Fibroblast of lung (primary cell): ENCODE data around the gene UBE2K. TPM values are rescaled to one million over a fixed set of nuclear protein-coding genes. Genes with fewer than 3 reads are reported as not detected.

ENCODE experiments used
- DNase-seq, 2 donors: peaks; one replicate each; pipeline versions ENCODE4 v3.0.0 to v3.0.0-alpha.2; 2010; ENCODE audit warnings: low read depth in 2 of 2
- H2AFZ ChIP-seq: 2 replicates; pipeline ENCODE4 v1.5.1; 2012; ENCODE audit warnings: low read length, control low read depth, inconsistent platforms
- H3K27ac ChIP-seq: 2 replicates; pipeline ENCODE4 v1.5.1; 2011; ENCODE audit warnings: low read length, control low read depth; ENCODE audit not compliant: insufficient read depth
- H3K27me3 ChIP-seq: 2 replicates; pipeline ENCODE4 v1.5.1; 2011; ENCODE audit warnings: mild to moderate bottlenecking, low read length; ENCODE audit not compliant: control insufficient read depth, insufficient read depth
- H3K36me3 ChIP-seq: 2 replicates; pipeline ENCODE4 v1.5.1; 2011; ENCODE audit warnings: low read length; ENCODE audit not compliant: control insufficient read depth, insufficient read depth
- H3K4me1 ChIP-seq: 2 replicates; pipeline ENCODE4 v1.5.1; 2011; ENCODE audit warnings: low read length; ENCODE audit not compliant: control insufficient read depth, insufficient read depth; ENCODE audit errors: extremely low read depth
- H3K4me2 ChIP-seq: 2 replicates; pipeline ENCODE4 v1.5.1; 2011; ENCODE audit warnings: low read length, control low read depth; ENCODE audit not compliant: insufficient read depth; ENCODE audit errors: extremely low read depth
- H3K4me3 ChIP-seq, 4 experiments: fragments of 200-600 bp in 1 of 4; sonication (generic) in 1 of 4; replicated peaks in 1 of 4; 2 replicates each; pipeline ENCODE4 v1.5.1; 2011 to 2016; ENCODE audit warnings: low read length in 4 of 4, low read depth in 3 of 4, mild to moderate bottlenecking in 3 of 4, control low read depth in 2 of 4, inconsistent platforms in 1 of 4, mixed read lengths in 1 of 4; ENCODE audit not compliant: insufficient read depth in 1 of 4; ENCODE audit errors: control extremely low read depth in 1 of 4
- H3K79me2 ChIP-seq: 2 replicates; pipeline ENCODE4 v1.5.1; 2012; ENCODE audit warnings: mild to moderate bottlenecking, low read length, inconsistent platforms; ENCODE audit not compliant: control insufficient read depth, insufficient read depth
- H3K9ac ChIP-seq: 2 replicates; pipeline ENCODE4 v1.5.1; 2011; ENCODE audit warnings: mild to moderate bottlenecking, low read length, control low read depth; ENCODE audit not compliant: insufficient read depth
- H3K9me3 ChIP-seq: 2 replicates; pipeline ENCODE4 v1.5.1; 2012; ENCODE audit warnings: low read depth, low read length; ENCODE audit not compliant: control insufficient read depth, insufficient read depth
- H4K20me1 ChIP-seq: 2 replicates; pipeline ENCODE4 v1.5.1; 2011; ENCODE audit warnings: low read length; ENCODE audit not compliant: control insufficient read depth, insufficient read depth; ENCODE audit errors: extremely low read depth
- CTCF ChIP-seq, 2 donors: IDR thresholded peaks in 1 of 2; conservative IDR thresholded peaks in 1 of 2; 1 replicate in 1 of 2; 2 replicates in 1 of 2; pipeline ENCODE4 v1.5.1; 2011 to 2012; ENCODE audit warnings: low read length in 2 of 2, control low read depth in 1 of 2, inconsistent platforms in 1 of 2, low read depth in 1 of 2, mild to moderate bottlenecking in 1 of 2
- EZH2 ChIP-seq: IDR thresholded peaks from 2 replicates; pipeline ENCODE4 v1.5.1; 2012; ENCODE audit warnings: low read length, control low read depth, mild to moderate bottlenecking; ENCODE audit errors: missing control alignments
- polyA plus RNA-seq, 2 donors: library from polyadenylated mRNA; depleted of rRNA in 1 of 2; stranded (reverse) in 1 of 2; unstranded in 1 of 2; fragments of >200 nt; gene quantifications; 2 replicates each; pipeline ENCODE4 v1.2.1, GENCODE V29; 2011 to 2012; ENCODE audit warnings: missing spikeins in 1 of 2
- total RNA-seq: library from RNA; depleted of rRNA; stranded (reverse); fragments of >200 nt; gene quantifications from 2 replicates; pipeline ENCODE4 v1.2.1, GENCODE V29; 2014

The UBE2K gene
- total and polyA plus RNA-seq, 2 donors (not counting 1 experiment from before 2014, with no cell fraction given), result 15.0 to 122 TPM

DNA sequence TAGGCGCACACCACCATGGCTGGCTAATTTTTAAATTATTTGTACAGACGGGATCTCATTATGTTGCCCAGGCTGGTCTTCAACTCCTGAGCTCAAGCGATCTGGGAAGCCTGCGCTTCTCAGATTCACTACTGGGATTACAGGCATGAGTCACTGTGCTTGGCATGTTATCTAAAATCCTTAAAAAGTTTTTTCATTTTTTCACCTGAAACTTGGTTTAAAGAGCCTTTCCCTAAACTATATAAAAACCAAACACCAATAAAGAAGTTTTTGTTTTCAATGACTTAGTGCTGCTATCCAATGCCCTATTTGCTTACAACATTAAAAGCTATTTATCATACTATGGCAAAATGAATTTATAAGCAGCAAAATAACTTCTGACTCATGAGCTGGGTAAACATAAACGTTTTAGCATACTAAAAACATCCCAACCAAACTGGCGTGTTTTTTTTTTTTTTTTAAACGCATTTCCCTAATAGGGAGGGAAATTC lies 127.8 kb downstream of the UBE2K start:
- H2AFZ ChIP-seq, result no peak overlapping the region
- no peak overlapping the region for H3K9ac ChIP-seq
- peaks cover 2% of the 10 kb centered on the region for H3K36me3 ChIP-seq
- no peak overlapping the region for H3K4me3 ChIP-seq
- peak; percentile 54 to 70 for DNase-seq
- no peaks in the 10 kb centered on the region for H3K9me3 ChIP-seq
- H3K79me2 ChIP-seq, result no peaks in the 10 kb centered on the region
- TF ChIP-seq EZH2 (no peak), CTCF (conservative IDR thresholded peaks at IDR 0.05 in 1 of 2, IDR thresholded peaks at IDR 0.05 in 1 of 2; ENCODE audit: low read depth in 1 of 2, low read length in 2 of 2) (no peak)
- no peak overlapping the region for H3K27ac ChIP-seq
- no peaks in the 10 kb centered on the region for H4K20me1 ChIP-seq
- no peak overlapping the region for H3K4me2 ChIP-seq
- H3K4me1 ChIP-seq, result peaks cover 3% of the 10 kb centered on the region
- no peaks in the 10 kb centered on the region for H3K27me3 ChIP-seq

Other genes starting within 250 kb of the UBE2K start
- gene RPL9, start 239.2 kb upstream of the UBE2K start, total RNA-seq, result 2,253 and 4,642 TPM in 2 replicates
- gene RPL9, start 239.2 kb upstream of the UBE2K start, polyA plus RNA-seq, result 1,161 and 1,426 TPM in 2 replicates
- 8.0 and 8.6 TPM in 2 replicates for gene LIAS, start 239.1 kb upstream of the UBE2K start, total RNA-seq
- gene LIAS, start 239.1 kb upstream of the UBE2K start, polyA plus RNA-seq, result 7.1 and 9.6 TPM in 2 replicates
- 85.9 and 93.7 TPM in 2 replicates for gene UGDH, start 170.7 kb upstream of the UBE2K start, total RNA-seq
- gene UGDH, start 170.7 kb upstream of the UBE2K start, polyA plus RNA-seq, result 154 and 182 TPM in 2 replicates
- 35.4 and 39.0 TPM in 2 replicates for gene SMIM14, start 59.3 kb upstream of the UBE2K start, total RNA-seq
- 25.9 and 41.4 TPM in 2 replicates for gene SMIM14, start 59.3 kb upstream of the UBE2K start, polyA plus RNA-seq